SU-DHL-6 (cell line): Measurements from ENCODE around the gene SP2.

ENCODE experiments used
- H2AFZ ChIP-seq: fragments of 200-600 bp; sonication (generic); 2 replicates; pipeline ENCODE4 v1.6.1; 2014; ENCODE audit warnings: low read depth, mild to moderate bottlenecking, moderate library complexity, mixed read lengths, antibody characterized with exemption, low read length; ENCODE audit not compliant: severe bottlenecking
- H3F3A ChIP-seq: fragments of 200-600 bp; shearing (Covaris generic); 2 replicates; pipeline ENCODE4 v1.6.0; 2016; ENCODE audit warnings: antibody characterized with exemption, mild to moderate bottlenecking; ENCODE audit not compliant: insufficient read depth
- H3K27ac ChIP-seq: fragments of 200-600 bp; sonication (generic); 2 replicates; pipeline ENCODE4 v1.5.1; 2016; ENCODE audit warnings: low read depth, mild to moderate bottlenecking, low read length, moderate library complexity, mixed read lengths
- H3K27me3 ChIP-seq: fragments of 200-600 bp; sonication (generic), shearing (Covaris generic); 2 replicates; pipeline ENCODE4 v1.6.0; 2014; ENCODE audit warnings: mild to moderate bottlenecking, low read length
- H3K36me3 ChIP-seq: fragments of 200-600 bp; sonication (generic); 2 replicates; pipeline ENCODE4 v1.6.1; 2014; ENCODE audit warnings: mild to moderate bottlenecking, low read length, mixed read lengths
- H3K4me2 ChIP-seq: fragments of 300-600, 200-600 bp; shearing (Covaris generic), sonication (generic); 2 replicates; pipeline ENCODE4 v1.6.0; 2014; ENCODE audit warnings: low read length, low read depth, mild to moderate bottlenecking; ENCODE audit not compliant: poor library complexity, severe bottlenecking
- H3K4me3 ChIP-seq: fragments of 200-600 bp; sonication (generic); 2 replicates; pipeline ENCODE4 v1.5.1; 2014; ENCODE audit warnings: antibody characterized with exemption, low read length, mild to moderate bottlenecking, mixed read lengths; ENCODE audit not compliant: insufficient read depth, poor library complexity, severe bottlenecking
- H3K79me2 ChIP-seq: fragments of 200-600 bp; sonication (generic); 2 replicates; pipeline ENCODE4 v1.6.1; 2014; ENCODE audit warnings: mild to moderate bottlenecking, low read length, moderate library complexity; ENCODE audit not compliant: insufficient read depth
- H3K9ac ChIP-seq: fragments of 200-600 bp; sonication (generic); 2 replicates; pipeline ENCODE4 v1.7.0; 2014; ENCODE audit warnings: mild to moderate bottlenecking, low read length
- H3K9me2 ChIP-seq: fragments of 200-600 bp; sonication (generic); replicated peaks from 2 replicates; pipeline ENCODE4 v1.6.1; 2014; ENCODE audit warnings: low read length; ENCODE audit not compliant: insufficient read depth
- H3K9me3 ChIP-seq: fragments of 200-600 bp; sonication (generic); 2 replicates; pipeline ENCODE4 v1.6.1; 2014; ENCODE audit warnings: low read length, mixed read lengths; ENCODE audit not compliant: insufficient read depth
- H4K20me1 ChIP-seq: fragments of 200-600 bp; sonication (generic); 2 replicates; pipeline ENCODE4 v1.6.1; 2014; ENCODE audit warnings: low read depth, mild to moderate bottlenecking, antibody characterized with exemption, low read length, moderate library complexity, mixed read lengths
- CTCF ChIP-seq: fragments of 200-600 bp; sonication (generic); IDR thresholded peaks from one replicate; pipeline ENCODE4 v1.5.1; 2017; ENCODE audit warnings: antibody characterized with exemption, mild to moderate bottlenecking, low read length, moderate library complexity; ENCODE audit not compliant: insufficient read depth, poor library complexity, severe bottlenecking
- EZH2phosphoT487 ChIP-seq: fragments of 200-600 bp; sonication (generic), shearing (Covaris generic); conservative IDR thresholded peaks from 2 replicates; pipeline ENCODE4 v1.6.1; 2018; ENCODE audit warnings: mild to moderate bottlenecking, antibody characterized with exemption, low read length, moderate library complexity, mixed read lengths

Gene SP2

GRCh38 chr17:47925678-47925988 is 29.6 kb downstream of the SP2 start:
- no peaks in the 10 kb centered on the region for H3K9me2 ChIP-seq
- no peak for TF ChIP-seq CTCF
- TF ChIP-seq EZH2phosphoT487 = no peak
- H3K27me3 ChIP-seq = no peaks in the 10 kb centered on the region
- no peaks in the 10 kb centered on the region for H3K79me2 ChIP-seq
- H2AFZ ChIP-seq = no peak overlapping the region
- no peaks in the 10 kb centered on the region for H3K36me3 ChIP-seq
- no peak overlapping the region for H3K4me3 ChIP-seq
- no peak overlapping the region for H3K9ac ChIP-seq
- H3F3A ChIP-seq = no peaks in the 10 kb centered on the region
- no peak overlapping the region for H3K27ac ChIP-seq
- no peak overlapping the region for H3K4me2 ChIP-seq
- no peaks in the 10 kb centered on the region for H4K20me1 ChIP-seq
- H3K9me3 ChIP-seq = no peaks in the 10 kb centered on the region

- no peaks in the 10 kb centered on the region for H3K27me3 ChIP-seq
- no peak overlapping the region for H3K4me3 ChIP-seq
- H3F3A ChIP-seq = no peaks in the 10 kb centered on the region
- H3K27ac ChIP-seq = no peak overlapping the region
- no peak overlapping the region for H3K9ac ChIP-seq
- H3K4me2 ChIP-seq = no peak overlapping the region
- H3K36me3 ChIP-seq = no peaks in the 10 kb centered on the region
- no peaks in the 10 kb centered on the region for H3K9me3 ChIP-seq
- H3K79me2 ChIP-seq = no peaks in the 10 kb centered on the region
- no peak overlapping the region for H2AFZ ChIP-seq
- H3K9me2 ChIP-seq = no peaks in the 10 kb centered on the region
- H4K20me1 ChIP-seq = no peaks in the 10 kb centered on the region
- TF ChIP-seq CTCF (no peak), EZH2phosphoT487 (no peak)
These were observed 31.9 kb downstream of the SP2 start for GRCh38 chr17:47927821-47928400.

GRCh38 chr17:47928415-47928814 is 32.4 kb downstream of the SP2 start:
- TF ChIP-seq EZH2phosphoT487 (no peak), CTCF (no peak)
- Histone ChIP-seq H3K27ac (no peak overlapping the region), H3K9ac (no peak overlapping the region), H2AFZ (no peak overlapping the region), H3K9me3 (no peaks in the 10 kb centered on the region), H3K4me2 (no peak overlapping the region), H4K20me1 (no peaks in the 10 kb centered on the region), H3K79me2 (no peaks in the 10 kb centered on the region), H3K9me2 (no peaks in the 10 kb centered on the region), H3K36me3 (no peaks in the 10 kb centered on the region), H3F3A (no peaks in the 10 kb centered on the region), H3K27me3 (no peaks in the 10 kb centered on the region), H3K4me3 (no peak overlapping the region)
